Fibroblast of pulmonary artery (primary cell): ENCODE measurements around the gene ZNF496.

ENCODE experiments used
- DNase-seq: peaks from one replicate; pipeline ENCODE4 v3.0.0-alpha.2; 2010; ENCODE audit warnings: low read depth
- H3K4me3 ChIP-seq: replicated peaks from 2 replicates; pipeline ENCODE4 v1.5.1; 2011; ENCODE audit warnings: low read depth, mild to moderate bottlenecking, control low read depth, low read length, moderate library complexity
- CTCF ChIP-seq: IDR thresholded peaks from 2 replicates; pipeline ENCODE4 v1.5.1; 2011; ENCODE audit warnings: mild to moderate bottlenecking, control low read depth, low read length, inconsistent platforms; ENCODE audit errors: missing control alignments

The ZNF496 gene

GRCh38 chr1:247334378-247335133 lies 2.9 kb upstream of the ZNF496 start:
- DNase-seq = no peak
- TF ChIP-seq CTCF = no peak
- H3K4me3 ChIP-seq = no peak overlapping the region

- DNase-seq = peak; percentile 29
- peak overlapping the region; percentile 86 for H3K4me3 ChIP-seq
- TF ChIP-seq CTCF = no peak
These were observed 1.1 kb upstream of the ZNF496 start for GRCh38 chr1:247332623-247333361.

- no peak for TF ChIP-seq CTCF
- DNase-seq = peak; percentile 36
- H3K4me3 ChIP-seq = peak overlapping the region; percentile 86
These were observed 552 bp upstream of the ZNF496 start for GRCh38 chr1:247332215-247332622.

GRCh38 chr1:247331172-247331524 lies 519 bp downstream of the ZNF496 start:
- TF ChIP-seq CTCF = no peak
- H3K4me3 ChIP-seq = peak overlapping the region; percentile 86
- peak; percentile 78 for DNase-seq

- no peak for DNase-seq
- H3K4me3 ChIP-seq = peak overlapping the region; percentile 86
- TF ChIP-seq CTCF = no peak
These were observed 1.0 kb downstream of the ZNF496 start for GRCh38 chr1:247330548-247331171.

GRCh38 chr1:247329097-247329617 lies 2.5 kb downstream of the ZNF496 start:
- DNase-seq = no peak
- no peak for TF ChIP-seq CTCF
- H3K4me3 ChIP-seq = no peak overlapping the region
